K562 (cell line): ENCODE results near the gene GNAL. TPM values are rescaled to one million over a fixed set of nuclear protein-coding genes. Genes with fewer than 3 reads are reported as not detected.
A peak's percentile ranks its signal among the peaks of the same experiment; 100 is the strongest.

Source experiments
- DPF2 ChIP-seq: fragments of 450-650 bp; IDR thresholded peaks from 2 replicates; pipeline ENCODE4 v1.6.1; 2016
- JUND ChIP-seq, 2 experiments: IDR thresholded peaks; 2 replicates in 1 of 2; 3 replicates in 1 of 2; pipeline ENCODE4 v1.6.1; 2011; ENCODE audit warnings: borderline replicate concordance in 2 of 2, low read depth in 2 of 2, low read length in 2 of 2, improper control_type of control experiment in 1 of 2, missing biosample characterization in 1 of 2, missing genetic modification characterization in 1 of 2, missing genetic modification reagents in 1 of 2
- LARP7 ChIP-seq: fragments of 450-650 bp; IDR thresholded peaks from 2 replicates; pipeline ENCODE4 v1.6.1; 2016
- MAFF ChIP-seq: IDR thresholded peaks from 2 replicates; pipeline ENCODE4 v1.6.1; 2012; ENCODE audit warnings: low read length, improper control_type of control experiment
- NR2C2 ChIP-seq, 2 experiments: fragments of 200-800 bp in 1 of 2; sonication (Bioruptor generic) in 1 of 2; sonication (generic) in 1 of 2; formaldehyde crosslinking in 1 of 2; IDR thresholded peaks; 2 replicates each; pipeline versions ENCODE4 v1.6.1 to v1.8.0; 2016 to 2022; ENCODE audit warnings: mild to moderate bottlenecking in 1 of 2, missing compliant biosample characterization in 1 of 2, missing genetic modification characterization in 1 of 2, missing genetic modification reagents in 1 of 2
- SAP30 ChIP-seq: fragments of 200-600 bp; sonication (generic); IDR thresholded peaks from 2 replicates; pipeline ENCODE4 v1.6.1; 2012; ENCODE audit warnings: borderline replicate concordance, low read depth, mild to moderate bottlenecking, moderate library complexity, low read length, control low read depth, inconsistent platforms; ENCODE audit not compliant: insufficient read depth, poor library complexity, severe bottlenecking
- ZNF239 ChIP-seq: fragments of 250-450 bp; sonication (Bioruptor Pico); IDR thresholded peaks from 2 replicates; pipeline ENCODE4 v1.4.0; 2020; ENCODE audit warnings: mild to moderate bottlenecking
- ZNF695 ChIP-seq: fragments of 450-650 bp; formaldehyde crosslinking; IDR thresholded peaks from 2 replicates; pipeline ENCODE4 v1.4.0; 2020; ENCODE audit warnings: mild to moderate bottlenecking, moderate library complexity
- polyA plus RNA-seq, 8 experiments: library from polyadenylated mRNA; depleted of rRNA in 4 of 8; stranded (reverse) in 5 of 8; unstranded in 3 of 8; fragments of >200 nt; fragmentation: Nextera tagmentation in 2 of 8; fragmentation: Illumina TruSeq in 1 of 8; extraction: Ambion mirVana in 2 of 8; extraction: Trizol in 1 of 8; gene quantifications; 2 replicates each; pipeline versions ENCODE4 v1.2.1 to v1.2.3, GENCODE V29; 2011 to 2014; ENCODE audit warnings: inconsistent platforms in 1 of 8, missing spikeins in 1 of 8
- total RNA-seq, 7 experiments: library from RNA; depleted of rRNA in 6 of 7; stranded (reverse); fragments of >200 nt in 6 of 7; fragmentation: Illumina TruSeq in 2 of 7; extraction: Trizol in 2 of 7; gene quantifications; 2 replicates each; pipeline versions ENCODE4 v1.2.1 to v1.2.3, GENCODE V29; 2011 to 2021; ENCODE audit warnings: low replicate concordance in 1 of 7
- TF ChIP-seq, protein P1 (sequence below): sonication (generic); formaldehyde crosslinking; IDR thresholded peaks from 2 replicates; pipeline ENCODE4 v1.8.1; 2022; ENCODE audit warnings: missing genetic modification reagents
- TF ChIP-seq, protein P2 (sequence below): fragments of 250-450 bp; sonication (Bioruptor Pico); IDR thresholded peaks from 2 replicates; pipeline ENCODE4 v1.5.1; 2021; ENCODE audit warnings: mild to moderate bottlenecking
- TF ChIP-seq, protein P3 (sequence below): fragments of 450-650 bp; formaldehyde crosslinking; IDR thresholded peaks from 2 replicates; pipeline ENCODE4 v1.4.0; 2020; ENCODE audit warnings: mild to moderate bottlenecking, moderate library complexity
- TF ChIP-seq, protein P4 (sequence below): fragments of 150-350 bp; IDR thresholded peaks from 2 replicates; pipeline ENCODE4 v1.6.1; 2014; ENCODE audit warnings: low read depth, mild to moderate bottlenecking, low read length, borderline replicate concordance
- TF ChIP-seq, protein P5 (sequence below): sonication (generic); formaldehyde crosslinking; IDR thresholded peaks from 2 replicates; pipeline ENCODE4 v1.8.1; 2023; ENCODE audit warnings: mild to moderate bottlenecking, missing genetic modification reagents

Gene GNAL
- total and polyA plus RNA-seq, 9 of the 15 experiments (the other 6 are each of a cell fraction or from before 2014, with no cell fraction given), result under 0.01 to 0.10 (median 0.01) TPM; not detected in 5

DNA sequence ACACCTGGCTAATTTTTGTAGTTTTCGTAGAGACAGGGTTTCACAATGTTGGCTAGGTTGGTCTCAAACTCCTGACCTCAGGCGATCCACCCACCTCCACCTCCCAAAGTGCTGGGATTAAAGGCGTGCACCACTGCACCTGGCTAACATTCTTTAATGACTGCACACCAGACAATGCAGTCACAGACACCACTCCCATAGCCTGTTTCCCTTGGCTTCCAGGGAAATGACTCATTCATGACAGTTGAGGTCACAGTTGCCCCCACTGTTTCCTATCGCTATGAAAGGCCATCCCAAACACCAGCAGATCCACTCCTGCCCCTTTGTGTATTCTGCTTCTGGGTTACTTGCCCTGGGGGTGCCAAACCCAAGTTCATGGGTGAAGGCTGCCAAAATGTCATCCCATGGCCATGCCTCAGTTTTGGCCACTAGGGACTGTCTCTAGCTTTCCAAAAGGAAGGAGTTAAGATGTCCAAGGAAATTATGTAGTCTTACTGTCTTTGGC is 170.9 kb downstream of the GNAL start (continued):
- TF ChIP-seq, protein P1, sequence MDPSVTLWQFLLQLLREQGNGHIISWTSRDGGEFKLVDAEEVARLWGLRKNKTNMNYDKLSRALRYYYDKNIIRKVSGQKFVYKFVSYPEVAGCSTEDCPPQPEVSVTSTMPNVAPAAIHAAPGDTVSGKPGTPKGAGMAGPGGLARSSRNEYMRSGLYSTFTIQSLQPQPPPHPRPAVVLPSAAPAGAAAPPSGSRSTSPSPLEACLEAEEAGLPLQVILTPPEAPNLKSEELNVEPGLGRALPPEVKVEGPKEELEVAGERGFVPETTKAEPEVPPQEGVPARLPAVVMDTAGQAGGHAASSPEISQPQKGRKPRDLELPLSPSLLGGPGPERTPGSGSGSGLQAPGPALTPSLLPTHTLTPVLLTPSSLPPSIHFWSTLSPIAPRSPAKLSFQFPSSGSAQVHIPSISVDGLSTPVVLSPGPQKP (CRISPR knock-in tag), result no peak
- TF ChIP-seq, protein P2, sequence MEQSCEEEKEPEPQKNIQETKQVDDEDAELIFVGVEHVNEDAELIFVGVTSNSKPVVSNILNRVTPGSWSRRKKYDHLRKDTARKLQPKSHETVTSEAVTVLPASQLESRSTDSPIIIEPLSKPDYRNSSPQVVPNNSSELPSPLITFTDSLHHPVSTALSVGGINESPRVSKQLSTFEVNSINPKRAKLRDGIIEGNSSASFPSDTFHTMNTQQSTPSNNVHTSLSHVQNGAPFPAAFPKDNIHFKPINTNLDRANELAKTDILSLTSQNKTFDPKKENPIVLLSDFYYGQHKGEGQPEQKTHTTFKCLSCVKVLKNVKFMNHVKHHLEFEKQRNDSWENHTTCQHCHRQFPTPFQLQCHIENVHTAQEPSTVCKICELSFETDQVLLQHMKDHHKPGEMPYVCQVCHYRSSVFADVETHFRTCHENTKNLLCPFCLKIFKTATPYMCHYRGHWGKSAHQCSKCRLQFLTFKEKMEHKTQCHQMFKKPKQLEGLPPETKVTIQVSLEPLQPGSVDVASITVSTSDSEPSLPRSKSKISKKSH, result no peak
- TF ChIP-seq LARP7 (no peak), MAFF (no peak), SAP30 (no peak), JUND (IDR thresholded peaks at IDR 0.05; ENCODE audit: borderline replicate concordance, low read depth, low read length) (peak; percentile 94), JUND (tag; IDR thresholded peaks at IDR 0.05; ENCODE audit: borderline replicate concordance, low read depth, low read length) (peak; percentile 81; the same call in 2 of the 3 replicates), ZNF695 (CRISPR knock-in tag) (no peak), NR2C2 (CRISPR knock-in tag; IDR thresholded peaks at IDR 0.05) (no peak), NR2C2 (tag; IDR thresholded peaks at IDR 0.05) (no peak; the same call in 1 of the 2 replicates), ZNF239 (CRISPR knock-in tag) (no peak), DPF2 (peak; percentile 58; the same call in 1 of the 2 replicates)
- TF ChIP-seq, protein P3, sequence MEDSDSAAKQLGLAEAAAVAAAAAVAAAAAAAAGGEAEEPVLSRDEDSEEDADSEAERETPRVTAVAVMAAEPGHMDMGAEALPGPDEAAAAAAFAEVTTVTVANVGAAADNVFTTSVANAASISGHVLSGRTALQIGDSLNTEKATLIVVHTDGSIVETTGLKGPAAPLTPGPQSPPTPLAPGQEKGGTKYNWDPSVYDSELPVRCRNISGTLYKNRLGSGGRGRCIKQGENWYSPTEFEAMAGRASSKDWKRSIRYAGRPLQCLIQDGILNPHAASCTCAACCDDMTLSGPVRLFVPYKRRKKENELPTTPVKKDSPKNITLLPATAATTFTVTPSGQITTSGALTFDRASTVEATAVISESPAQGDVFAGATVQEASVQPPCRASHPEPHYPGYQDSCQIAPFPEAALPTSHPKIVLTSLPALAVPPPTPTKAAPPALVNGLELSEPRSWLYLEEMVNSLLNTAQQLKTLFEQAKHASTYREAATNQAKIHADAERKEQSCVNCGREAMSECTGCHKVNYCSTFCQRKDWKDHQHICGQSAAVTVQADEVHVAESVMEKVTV (CRISPR knock-in tag), result no peak
- TF ChIP-seq, protein P4, sequence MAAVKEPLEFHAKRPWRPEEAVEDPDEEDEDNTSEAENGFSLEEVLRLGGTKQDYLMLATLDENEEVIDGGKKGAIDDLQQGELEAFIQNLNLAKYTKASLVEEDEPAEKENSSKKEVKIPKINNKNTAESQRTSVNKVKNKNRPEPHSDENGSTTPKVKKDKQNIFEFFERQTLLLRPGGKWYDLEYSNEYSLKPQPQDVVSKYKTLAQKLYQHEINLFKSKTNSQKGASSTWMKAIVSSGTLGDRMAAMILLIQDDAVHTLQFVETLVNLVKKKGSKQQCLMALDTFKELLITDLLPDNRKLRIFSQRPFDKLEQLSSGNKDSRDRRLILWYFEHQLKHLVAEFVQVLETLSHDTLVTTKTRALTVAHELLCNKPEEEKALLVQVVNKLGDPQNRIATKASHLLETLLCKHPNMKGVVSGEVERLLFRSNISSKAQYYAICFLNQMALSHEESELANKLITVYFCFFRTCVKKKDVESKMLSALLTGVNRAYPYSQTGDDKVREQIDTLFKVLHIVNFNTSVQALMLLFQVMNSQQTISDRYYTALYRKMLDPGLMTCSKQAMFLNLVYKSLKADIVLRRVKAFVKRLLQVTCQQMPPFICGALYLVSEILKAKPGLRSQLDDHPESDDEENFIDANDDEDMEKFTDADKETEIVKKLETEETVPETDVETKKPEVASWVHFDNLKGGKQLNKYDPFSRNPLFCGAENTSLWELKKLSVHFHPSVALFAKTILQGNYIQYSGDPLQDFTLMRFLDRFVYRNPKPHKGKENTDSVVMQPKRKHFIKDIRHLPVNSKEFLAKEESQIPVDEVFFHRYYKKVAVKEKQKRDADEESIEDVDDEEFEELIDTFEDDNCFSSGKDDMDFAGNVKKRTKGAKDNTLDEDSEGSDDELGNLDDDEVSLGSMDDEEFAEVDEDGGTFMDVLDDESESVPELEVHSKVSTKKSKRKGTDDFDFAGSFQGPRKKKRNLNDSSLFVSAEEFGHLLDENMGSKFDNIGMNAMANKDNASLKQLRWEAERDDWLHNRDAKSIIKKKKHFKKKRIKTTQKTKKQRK, result no peak
- TF ChIP-seq, protein P5, sequence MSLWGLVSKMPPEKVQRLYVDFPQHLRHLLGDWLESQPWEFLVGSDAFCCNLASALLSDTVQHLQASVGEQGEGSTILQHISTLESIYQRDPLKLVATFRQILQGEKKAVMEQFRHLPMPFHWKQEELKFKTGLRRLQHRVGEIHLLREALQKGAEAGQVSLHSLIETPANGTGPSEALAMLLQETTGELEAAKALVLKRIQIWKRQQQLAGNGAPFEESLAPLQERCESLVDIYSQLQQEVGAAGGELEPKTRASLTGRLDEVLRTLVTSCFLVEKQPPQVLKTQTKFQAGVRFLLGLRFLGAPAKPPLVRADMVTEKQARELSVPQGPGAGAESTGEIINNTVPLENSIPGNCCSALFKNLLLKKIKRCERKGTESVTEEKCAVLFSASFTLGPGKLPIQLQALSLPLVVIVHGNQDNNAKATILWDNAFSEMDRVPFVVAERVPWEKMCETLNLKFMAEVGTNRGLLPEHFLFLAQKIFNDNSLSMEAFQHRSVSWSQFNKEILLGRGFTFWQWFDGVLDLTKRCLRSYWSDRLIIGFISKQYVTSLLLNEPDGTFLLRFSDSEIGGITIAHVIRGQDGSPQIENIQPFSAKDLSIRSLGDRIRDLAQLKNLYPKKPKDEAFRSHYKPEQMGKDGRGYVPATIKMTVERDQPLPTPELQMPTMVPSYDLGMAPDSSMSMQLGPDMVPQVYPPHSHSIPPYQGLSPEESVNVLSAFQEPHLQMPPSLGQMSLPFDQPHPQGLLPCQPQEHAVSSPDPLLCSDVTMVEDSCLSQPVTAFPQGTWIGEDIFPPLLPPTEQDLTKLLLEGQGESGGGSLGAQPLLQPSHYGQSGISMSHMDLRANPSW, result no peak
